Lower leg skin (tissue), 3 donors: ENCODE data around the gene LNX1.

Experiments
- CTCF ChIP-seq, 3 donors: fragments of 450-650 bp; IDR thresholded peaks; one replicate each; pipeline ENCODE4 v1.5.1; 2016; ENCODE audit warnings: antibody characterized with exemption in 3 of 3, mild to moderate bottlenecking in 3 of 3, moderate library complexity in 2 of 3
- POLR2A ChIP-seq, 2 donors: fragments of 450-650 bp; IDR thresholded peaks; one replicate each; pipeline ENCODE4 v1.6.1; 2016 to 2017; ENCODE audit warnings: antibody characterized with exemption in 2 of 2, mild to moderate bottlenecking in 1 of 2, moderate library complexity in 1 of 2

GRCh38 chr4:53576071-53576617 is 15.1 kb downstream of the LNX1 start:
- TF ChIP-seq CTCF (IDR thresholded peaks at IDR 0.05), result no peak
- no peak for TF ChIP-seq POLR2A (IDR thresholded peaks at IDR 0.05)
